ENCODE results near the gene CHDH.

Gene CHDH

GRCh38 chr3:53806182-53807116 lies 39.8 kb downstream of the CHDH start:
- DNase-seq: no peak

- no peak for DNase-seq
These were observed 40.6 kb downstream of the CHDH start for GRCh38 chr3:53805463-53806159.

- no peak for DNase-seq
These were observed 41.3 kb downstream of the CHDH start for GRCh38 chr3:53804697-53805462.

- DNase-seq: no peak
These were observed 42.2 kb downstream of the CHDH start for GRCh38 chr3:53803816-53804695.

- DNase-seq: no peak
These were observed 42.9 kb downstream of the CHDH start for GRCh38 chr3:53803124-53803815.

- no peak for DNase-seq
These were observed 43.9 kb downstream of the CHDH start for GRCh38 chr3:53802256-53802880.

GRCh38 chr3:53801319-53801718 lies 44.9 kb downstream of the CHDH start:
- DNase-seq: no peak

- no peak for DNase-seq
These were observed 45.9 kb downstream of the CHDH start for GRCh38 chr3:53800041-53800906.

- DNase-seq: no peak
These were observed 46.8 kb downstream of the CHDH start for GRCh38 chr3:53799338-53799865.

GRCh38 chr3:53798144-53798543 lies 48.1 kb downstream of the CHDH start:
- no peak for DNase-seq

GRCh38 chr3:53795789-53796560 lies 50.2 kb downstream of the CHDH start:
- DNase-seq: peak; percentile 48

- no peak for DNase-seq
These were observed 51.0 kb downstream of the CHDH start for GRCh38 chr3:53795176-53795575.

GRCh38 chr3:53794597-53794996 lies 51.6 kb downstream of the CHDH start:
- no peak for DNase-seq

- DNase-seq: no peak
These were observed 53.4 kb downstream of the CHDH start for GRCh38 chr3:53792866-53793265.

GRCh38 chr3:53791317-53791716 lies 54.9 kb downstream of the CHDH start:
- no peak for DNase-seq

- no peak for DNase-seq
These were observed 55.7 kb downstream of the CHDH start for GRCh38 chr3:53790470-53790869.

GRCh38 chr3:53789459-53789858 lies 56.8 kb downstream of the CHDH start:
- no peak for DNase-seq

- no peak for DNase-seq
These were observed 58.2 kb downstream of the CHDH start for GRCh38 chr3:53788038-53788437.

GRCh38 chr3:53787016-53787415 lies 59.2 kb downstream of the CHDH start:
- no peak for DNase-seq
